EL (cell line): ENCODE measurements around the gene ACY1.

Experiments
- DNase-seq: peaks from one replicate; pipeline ENCODE4 v3.0.0-alpha.2; 2016

ACY1 gene

DNA sequence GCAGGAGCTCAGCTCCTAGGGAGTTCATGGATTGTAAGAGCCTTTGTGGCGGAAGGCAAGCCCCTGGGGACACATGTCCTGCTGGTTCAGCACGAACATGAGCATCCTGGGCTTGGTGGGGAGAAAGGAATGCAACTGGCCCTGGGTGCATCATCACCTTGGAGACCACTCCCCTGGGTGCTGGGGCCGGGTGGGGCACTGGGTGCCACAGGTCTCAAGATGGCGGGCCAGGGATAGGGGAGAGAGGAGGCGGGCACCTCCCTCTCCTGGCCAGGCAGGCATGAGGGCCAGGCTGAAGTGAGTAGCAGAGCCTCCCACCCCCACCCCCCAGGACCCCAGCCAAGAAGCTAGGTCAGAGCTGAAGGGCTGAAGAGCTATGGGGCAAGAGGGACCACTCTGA, 16.8 kb upstream of the ACY1 start:
- DNase-seq = no peak

DNA sequence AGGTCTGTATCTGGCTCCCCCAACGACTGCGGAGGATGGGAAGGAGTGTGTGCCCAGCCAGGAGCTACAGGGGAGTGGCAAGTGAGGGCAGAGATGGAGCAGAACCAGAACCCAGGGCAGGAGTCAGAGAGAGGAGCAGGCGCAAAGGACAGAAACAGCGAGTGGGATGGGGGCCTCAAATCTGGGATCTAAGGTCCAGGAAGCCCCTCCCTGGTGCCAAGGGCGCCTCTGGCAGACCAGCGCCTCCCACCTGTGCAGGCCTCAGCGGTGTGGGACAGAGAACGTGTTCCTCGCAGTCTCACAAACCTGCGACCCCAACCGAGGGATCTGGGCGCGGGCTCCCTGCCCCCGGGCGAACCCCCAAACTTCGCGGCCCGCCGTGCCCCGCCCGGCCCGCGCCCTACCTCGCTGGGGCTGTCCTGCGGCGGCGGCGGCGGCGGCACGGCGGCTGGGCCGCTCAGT, 16.4 kb upstream of the ACY1 start:
- DNase-seq = no peak

DNA sequence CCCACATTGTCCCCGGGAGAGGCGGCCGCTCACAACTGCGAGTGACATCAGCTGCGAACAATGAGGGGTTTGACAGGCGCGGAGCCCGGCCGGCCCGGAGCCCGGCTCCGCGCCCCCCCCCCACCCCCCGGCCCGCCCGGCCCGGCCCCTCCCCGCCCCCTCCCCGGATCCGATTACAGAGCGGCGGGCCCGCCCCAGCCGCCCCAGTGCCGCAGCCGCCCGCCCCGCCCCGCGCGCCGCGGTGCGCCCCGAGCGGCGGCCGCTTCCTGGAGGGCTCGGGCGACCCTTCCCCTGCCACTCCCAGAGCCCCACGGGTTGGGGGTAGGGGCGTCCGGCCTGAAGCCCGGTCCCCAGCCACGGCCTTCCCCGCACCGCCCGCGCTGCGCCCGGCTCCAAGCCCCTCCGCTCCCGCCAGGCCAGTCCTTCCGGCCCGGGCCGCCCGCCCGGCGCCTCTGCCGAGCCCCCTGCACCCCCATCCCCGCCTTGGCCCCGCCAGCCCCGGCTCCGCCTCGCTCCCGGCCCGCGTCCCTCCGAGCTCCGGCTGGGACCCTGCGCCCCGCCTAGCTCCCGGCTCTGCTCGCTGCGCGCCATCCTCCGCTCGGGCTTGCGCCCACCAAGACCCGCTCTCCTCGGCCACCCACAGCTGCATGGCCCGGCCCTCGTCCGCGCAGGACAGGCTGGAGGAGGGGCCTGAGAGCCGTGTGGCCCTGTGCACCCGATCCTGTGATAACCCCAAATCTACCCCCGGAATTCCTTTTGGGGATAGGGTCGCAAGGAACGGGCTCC, 15.8 kb upstream of the ACY1 start, which contains the start of gene PCBP4:
Gene PCBP4, minus strand, starts transcription at position 71 of the 786 bp plus-strand sequence. CDS start 6,214 bp downstream, outside the sequence.
- peak; percentile 67 for DNase-seq

DNA sequence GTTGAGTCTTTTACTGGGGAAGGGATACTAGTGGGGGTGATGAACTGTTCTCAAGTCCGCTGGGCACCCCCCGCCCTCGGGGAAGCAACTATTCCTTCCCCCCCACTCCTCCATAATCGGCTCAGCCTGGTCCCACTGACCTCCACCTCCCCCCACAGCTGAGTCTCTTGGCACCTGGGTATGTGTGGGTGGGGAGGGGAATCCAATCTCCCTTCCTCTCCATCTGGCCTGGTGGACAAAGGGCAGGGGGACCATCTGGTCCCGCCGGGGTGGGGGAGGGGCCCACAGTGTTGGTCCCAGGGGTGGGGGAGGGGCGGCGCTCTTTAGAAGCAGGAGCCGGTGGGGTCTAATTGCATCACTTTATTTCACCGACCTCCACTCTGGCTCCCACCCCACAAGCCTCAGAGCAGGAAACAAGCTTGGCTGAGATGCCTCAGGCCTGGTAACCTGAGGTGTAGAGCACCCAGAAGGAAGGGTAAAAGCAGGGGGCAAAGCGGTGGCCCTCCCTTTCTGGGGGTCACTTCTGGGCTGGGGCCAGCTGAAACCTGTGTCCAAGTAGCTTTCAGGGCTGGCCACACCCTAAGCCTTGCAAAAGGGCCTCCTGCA, 15.1 kb upstream of the ACY1 start:
- peak; percentile 31 for DNase-seq

DNA sequence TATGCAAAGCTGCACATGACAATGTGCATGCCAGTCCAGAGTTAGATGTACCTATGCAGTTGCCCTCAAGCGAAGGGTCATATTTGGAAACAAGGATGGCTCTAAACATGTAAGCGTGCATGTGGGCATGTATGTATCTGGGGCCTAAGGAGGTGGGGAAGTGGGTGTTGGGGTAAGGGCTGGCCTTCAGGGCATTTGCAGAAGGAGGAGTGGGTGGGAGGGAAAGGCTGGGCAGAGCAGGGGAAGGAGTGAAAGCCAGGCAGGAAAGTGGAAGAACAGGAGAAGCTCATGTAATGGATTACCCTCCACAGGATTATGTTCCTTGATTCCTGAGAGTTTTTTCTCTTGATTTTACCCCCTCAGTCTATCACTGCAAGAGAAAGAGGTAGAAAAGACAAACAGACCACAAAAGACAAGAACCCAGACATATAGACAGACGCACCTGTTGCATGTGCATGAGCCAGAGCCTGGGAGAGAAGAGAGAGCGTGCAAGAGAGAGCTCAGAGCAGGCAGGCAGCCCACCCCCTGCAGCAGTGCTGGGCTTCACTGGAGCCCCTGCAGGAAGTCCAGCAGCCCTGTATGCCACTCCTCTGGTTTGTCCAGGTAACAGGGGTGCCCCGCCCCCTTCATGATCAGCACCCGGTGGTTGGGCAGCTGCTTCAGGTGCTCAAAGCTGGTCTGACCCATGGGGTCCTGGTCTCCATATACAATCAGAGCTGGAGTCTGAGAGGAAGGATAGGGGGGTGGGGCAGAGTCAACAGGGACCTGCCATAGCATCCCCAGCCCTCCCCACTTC, 14.3 kb upstream of the ACY1 start:
- no peak for DNase-seq

DNA sequence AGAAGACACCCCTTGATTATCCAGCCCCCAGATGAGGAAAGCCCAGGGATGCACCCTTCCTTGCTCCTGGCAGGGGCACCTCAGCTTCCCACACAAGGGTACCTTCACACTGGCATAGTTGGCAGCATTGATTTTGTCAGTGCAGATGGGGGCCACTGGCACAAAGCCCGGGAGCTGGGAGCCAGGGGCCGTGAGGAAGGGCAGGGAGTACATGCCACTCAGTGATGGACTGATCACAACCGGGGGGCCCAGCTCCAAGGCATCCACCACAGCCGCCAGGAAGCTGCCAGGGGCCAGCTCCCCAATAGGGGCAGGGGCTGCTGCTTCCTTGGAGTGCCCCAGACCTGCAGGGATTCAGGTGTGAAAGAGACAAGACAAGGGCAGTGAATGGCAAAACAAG, 13.5 kb upstream of the ACY1 start:
- DNase-seq = no peak

DNA sequence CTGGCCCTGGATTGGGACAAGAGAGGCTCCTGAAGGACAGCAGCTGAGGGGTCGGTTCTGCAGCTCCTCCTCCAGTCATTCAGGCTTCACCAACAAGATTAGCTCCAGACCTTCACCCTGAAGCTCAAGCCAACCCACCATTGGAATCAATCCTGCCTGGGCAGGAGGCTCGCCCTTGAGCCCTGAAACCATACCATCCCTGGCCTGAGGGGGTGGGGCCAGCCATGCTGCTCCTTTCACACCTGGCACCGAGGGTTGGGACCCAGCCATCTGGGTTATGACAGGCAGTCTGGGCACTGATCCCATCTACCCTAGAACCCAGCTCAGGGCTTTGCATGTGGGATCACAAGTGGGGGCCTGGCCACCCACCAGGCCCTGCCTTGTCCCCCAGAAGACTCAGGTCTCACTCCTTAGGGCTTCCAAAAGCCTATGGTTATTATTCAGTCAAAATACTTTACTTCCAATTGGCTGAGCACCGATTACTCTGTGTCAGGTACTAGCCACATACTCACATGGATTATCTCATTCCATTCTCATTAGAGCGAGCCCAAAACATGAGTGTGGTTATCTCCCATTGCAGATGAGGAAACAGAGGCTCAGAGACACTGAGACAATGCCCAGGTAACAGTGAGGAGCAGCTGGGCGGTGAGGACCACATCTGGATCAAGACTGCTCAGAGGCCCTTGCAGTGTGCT, 12.6 kb upstream of the ACY1 start:
- DNase-seq = no peak

DNA sequence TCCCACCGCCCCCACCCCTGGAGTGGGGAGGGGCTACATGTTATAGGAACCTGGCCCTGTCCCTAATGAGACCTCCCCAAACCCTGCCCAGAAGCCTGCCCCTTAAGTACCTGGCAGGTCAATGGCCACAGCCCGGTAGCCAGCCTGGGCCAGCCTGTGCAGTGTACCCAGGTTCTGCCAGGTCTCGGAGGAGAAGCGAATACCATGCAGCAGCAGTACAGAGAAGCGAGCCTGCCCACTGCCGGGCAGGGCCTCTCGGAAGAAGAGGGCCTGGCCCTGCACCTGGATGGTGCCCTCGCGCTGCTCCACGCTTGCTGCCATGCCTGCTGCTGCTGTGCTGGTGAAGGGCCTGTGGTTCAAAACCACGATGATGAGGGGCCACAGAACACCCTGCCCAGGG, 12.0 kb upstream of the ACY1 start:
- no peak for DNase-seq

DNA sequence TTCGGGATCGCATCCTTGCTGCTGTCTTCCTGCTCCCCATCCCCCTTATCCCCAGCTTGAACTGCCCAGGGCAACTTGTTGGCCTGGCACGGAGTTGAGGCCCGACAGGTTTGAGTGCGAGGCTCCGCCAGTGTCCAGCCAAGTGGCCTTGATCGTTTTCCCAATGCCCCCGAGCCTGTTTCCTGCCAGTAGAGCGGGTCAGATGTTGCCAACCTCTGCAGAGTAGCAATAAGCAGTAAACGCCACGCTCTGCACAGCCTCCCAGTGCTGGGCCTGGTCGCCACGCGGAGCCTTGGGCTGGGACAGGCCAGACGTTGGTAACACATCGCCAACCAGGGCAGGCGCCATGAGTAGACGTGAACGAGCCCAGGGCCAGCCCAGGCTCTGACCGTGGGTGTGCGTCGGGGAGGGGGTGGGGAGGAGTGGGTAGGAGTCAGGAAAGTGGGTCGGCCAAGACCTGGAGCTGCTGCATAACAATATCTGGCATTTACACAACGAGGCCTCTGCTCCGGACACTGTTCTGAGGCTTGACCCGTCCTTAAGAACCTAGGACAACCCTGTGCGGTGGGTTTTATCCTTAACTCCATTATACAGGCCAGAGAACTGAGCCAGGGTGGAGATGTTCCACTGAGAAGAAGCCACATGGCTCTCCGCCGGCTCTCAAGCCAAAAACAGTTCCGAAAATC, 8.9 kb upstream of the ACY1 start:
- no peak for DNase-seq

DNA sequence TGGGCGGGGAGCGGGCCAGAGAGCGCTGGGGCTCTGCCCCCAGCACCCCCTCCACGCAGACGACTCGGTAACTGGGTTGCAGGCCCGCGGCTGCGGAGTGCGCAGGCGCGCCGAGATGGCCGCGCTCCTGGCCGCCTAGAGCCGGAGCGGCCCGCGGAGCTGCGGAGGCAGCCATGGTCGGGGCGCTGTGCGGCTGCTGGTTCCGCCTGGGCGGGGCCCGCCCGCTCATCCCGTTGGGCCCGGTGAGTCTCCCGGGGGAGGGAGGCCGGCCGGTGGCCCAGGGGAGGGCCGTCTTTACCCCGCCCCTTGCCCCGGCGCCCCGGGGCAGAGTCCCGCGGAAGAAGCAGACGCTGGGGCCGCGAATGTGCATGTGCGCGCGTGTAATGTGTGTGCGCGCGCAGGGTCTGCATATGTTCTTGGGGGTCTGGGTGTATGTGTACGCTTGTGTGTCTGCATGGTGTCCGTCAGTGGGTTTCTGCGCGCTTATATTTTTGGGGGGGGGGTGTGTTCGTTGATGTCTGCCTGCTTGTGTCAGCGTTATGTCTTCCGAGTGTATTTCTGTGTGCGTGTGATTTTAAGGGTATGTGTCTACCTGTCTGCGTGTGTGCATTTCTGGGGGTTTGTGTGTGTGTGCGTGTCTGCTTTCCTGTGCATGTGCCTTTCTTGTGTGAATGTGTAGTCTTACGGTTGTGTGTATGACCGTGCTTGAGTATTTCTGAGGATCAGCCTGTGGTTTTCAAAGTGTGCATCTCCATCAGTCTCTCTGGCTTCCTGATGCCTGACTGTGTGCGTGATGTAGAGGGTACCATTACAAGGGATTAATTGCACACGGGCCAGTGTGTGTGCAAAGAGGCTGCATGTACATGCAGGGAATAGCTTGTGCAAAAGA, 8.1 kb upstream of the ACY1 start, which contains the start of gene ABHD14A:
Gene ABHD14A, plus strand, starts transcription at position 102 of the 889 bp plus-strand sequence. Its CDS starts 72 bp downstream, at position 174.
- peak; percentile 70 for DNase-seq

DNA sequence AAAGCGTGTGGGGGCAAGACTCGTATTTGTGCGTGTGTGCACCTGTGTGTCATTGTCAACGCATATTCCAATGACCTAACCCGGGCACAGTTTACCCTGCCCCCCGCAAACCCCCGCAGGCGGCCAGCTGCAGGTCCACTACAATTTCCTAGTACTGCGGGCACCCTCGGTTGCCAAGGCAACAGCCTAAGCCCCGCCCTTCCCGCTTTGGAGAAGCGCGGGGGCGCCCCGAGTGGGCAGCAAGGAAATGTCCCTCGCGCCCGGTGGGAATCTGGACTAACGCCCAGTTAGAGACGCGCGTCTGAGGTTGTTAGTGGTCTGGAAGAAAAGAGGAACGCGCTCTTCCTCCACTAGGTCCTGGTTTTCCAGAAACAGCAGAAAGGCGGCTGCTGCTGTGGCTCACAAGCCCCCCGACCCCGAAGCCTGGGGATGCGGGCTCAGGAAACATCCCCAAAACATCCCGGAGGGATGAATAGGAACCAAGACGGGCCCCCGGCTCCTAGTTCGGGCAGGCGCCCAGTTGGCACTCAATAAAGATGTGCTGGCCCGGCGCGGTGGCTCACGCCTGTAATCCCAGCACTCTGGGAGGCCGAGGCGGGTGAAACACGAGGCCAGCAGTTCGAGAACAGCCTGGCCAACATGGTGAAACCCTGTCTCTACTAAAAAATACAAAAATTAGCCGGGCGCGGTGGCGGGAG, 7.3 kb upstream of the ACY1 start:
- DNase-seq = peak; percentile 61

DNA sequence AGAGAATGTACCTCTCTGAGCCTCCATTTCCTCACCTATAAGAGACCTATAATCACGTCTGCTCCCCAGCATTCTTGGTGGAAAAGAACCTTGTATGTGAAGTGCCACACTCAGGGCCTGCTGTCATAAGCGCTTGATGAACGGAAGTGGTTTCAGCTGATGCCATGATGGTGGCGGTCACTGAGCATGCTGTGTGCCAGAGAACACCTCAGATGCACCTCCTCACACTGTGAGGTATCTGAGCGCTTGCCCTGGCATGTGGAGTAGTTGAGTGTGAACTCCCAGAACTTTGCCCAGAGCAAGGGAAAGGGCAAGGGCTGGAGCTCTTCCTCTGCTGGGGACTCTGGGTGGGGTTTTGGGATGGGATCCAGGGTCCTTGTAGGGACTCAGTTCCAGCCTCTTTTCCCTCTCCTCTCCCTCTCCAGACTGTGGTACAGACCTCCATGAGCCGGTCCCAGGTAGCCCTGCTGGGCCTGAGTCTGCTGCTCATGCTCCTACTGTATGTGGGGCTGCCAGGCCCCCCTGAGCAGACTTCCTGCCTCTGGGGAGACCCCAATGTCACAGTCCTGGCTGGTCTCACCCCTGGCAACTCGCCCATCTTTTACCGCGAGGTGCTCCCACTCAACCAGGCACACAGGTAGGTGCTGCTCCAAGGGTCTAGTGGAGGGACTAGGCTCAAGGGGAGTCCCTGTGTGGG, 5.7 kb upstream of the ACY1 start:
- DNase-seq = no peak

DNA sequence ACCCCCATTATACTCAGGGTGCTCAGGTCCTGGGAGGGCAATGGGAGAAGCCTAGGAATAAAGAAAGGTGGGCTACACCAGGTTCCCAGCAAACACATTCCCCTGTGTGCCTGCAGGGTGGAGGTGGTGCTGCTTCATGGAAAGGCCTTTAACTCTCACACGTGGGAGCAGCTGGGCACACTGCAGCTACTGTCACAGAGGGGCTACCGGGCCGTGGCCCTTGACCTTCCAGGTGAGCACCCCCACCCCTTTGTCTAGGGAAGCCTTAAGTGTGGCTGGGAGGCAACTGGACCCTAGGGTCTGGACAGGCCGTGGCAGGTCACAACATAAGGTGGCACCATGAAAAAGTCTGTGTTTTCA, 5.2 kb upstream of the ACY1 start:
- DNase-seq = no peak

DNA sequence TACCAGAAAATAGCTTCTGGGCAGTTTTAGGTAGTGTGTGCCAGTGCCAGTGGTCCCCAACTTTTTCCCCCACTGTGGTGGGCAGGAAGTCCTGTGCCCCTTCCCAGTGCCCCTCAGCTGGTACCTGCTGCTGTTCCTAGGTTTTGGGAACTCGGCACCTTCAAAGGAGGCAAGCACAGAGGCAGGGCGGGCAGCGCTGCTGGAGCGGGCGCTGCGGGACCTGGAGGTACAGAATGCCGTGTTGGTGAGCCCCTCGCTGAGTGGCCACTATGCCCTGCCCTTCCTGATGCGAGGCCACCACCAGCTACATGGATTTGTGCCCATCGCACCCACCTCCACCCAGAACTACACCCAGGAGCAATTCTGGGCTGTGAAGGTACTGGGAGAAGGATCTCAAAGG, 3.1 kb upstream of the ACY1 start:
- DNase-seq = no peak

DNA sequence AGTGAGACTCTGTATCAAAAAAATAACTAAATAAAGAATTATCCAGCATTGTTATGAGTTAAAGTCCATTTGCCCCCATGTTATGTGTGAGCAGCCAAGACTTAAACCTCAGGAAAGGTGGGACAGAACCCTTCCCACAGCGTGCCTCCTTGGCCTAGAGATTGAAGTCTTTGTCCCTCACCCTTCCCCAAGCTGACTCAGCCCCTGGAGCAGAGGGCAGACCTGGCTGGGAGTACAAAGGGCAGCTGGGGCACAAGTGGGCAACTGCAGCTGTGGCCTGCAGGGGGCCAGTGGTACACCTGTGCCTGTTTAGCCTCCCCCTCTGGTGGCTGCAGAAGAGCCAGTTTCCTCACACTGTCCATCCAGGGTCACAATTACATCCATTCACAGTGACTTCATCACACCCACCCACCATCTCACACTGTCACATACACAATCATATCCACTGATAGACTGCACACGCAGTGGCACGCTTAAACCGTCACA, 940 bp upstream of the ACY1 start:
- no peak for DNase-seq

DNA sequence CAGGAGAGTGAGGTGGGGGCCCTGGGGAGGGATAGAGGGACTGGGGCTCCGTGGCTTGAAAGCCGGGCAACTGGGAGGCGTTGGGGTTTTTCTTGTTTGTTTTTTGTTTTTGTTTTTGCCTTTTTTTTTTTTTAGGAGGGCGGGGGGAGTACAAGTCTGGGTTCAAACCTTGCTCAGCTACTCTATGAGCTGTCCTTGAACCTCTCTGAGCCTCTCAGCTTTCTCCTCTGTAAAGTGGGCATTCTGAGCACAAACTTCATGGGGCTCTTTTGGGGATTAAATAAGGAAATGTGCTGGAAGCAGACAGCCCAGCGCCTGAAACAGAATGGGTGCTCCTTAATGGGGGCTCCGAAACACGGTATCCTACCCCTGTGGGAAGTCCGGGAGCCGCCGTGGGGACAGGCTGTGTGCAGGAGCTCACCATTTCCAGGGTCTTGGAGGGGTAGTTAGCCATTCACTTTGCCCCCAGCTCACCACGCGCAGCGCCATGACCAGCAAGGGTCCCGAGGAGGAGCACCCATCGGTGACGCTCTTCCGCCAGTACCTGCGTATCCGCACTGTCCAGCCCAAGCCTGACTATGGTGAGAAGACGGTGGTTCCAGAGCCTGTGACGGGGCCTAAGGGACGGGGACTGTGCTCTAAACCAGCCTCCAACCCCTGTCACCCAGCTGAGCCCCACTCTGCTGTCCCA, 388 bp downstream of the ACY1 start:
- no peak for DNase-seq

DNA sequence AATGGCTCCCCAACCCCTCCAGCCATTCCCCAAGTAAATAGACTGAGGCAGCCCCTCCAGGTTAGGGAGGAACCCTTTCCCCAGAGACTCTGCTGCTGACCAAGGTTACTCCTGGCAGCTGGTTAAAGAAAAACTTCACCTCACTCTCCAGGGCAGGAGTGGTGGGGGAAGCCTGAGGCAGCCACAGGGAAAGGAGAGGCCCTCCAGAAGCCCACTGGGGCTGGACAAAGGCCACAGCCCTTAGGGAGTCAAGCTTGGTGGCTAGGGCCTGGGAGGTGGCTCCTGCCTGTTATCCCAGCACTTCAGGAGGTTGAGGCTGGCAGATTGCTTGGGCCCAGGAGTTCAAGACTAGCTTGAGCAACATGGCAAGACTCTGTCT, 923 bp downstream of the ACY1 start:
- no peak for DNase-seq

DNA sequence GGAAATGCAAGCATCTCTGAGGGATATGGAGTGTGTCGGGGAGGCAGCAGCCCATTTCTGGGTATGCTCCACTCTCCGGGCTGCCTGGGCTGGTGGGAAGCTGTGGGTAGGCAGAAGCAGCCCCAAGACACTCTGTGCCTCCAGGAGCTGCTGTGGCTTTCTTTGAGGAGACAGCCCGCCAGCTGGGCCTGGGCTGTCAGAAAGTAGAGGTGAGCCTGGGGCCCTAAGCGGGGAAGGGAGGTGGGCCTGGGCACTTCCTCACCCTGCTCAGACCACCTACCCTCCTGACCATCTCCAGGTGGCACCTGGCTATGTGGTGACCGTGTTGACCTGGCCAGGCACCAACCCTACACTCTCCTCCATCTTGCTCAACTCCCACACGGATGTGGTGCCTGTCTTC, 1.7 kb downstream of the ACY1 start:
- no peak for DNase-seq
